GM12878 (cell line): ENCODE data around the gene MYOC. TPM values are rescaled to one million over a fixed set of nuclear protein-coding genes. Genes with fewer than 3 reads are reported as not detected.

Experiments
- ATAC-seq: fragments of 200-7000 bp; cut with Tn5 transposase; 3 replicates; pipeline ENCODE4 v1.9.1; 2020; ENCODE audit warnings: mild to moderate bottlenecking, moderate library complexity
- BruUV-seq: library from RNA; stranded (reverse); fragments of 400-500 nt; replicated peaks from 2 replicates; lab custom pipeline; 2021; lab: Mats Ljungman, UMichigan
- CTCF ChIA-PET: fragments of 300-600 bp; sonication (Branson Sonifier 250); formaldehyde crosslinking; extraction: SDS; loops from one replicate; lab custom pipeline; 2021; ENCODE audit warnings: inconsistent platforms; lab: Yijun Ruan, JAX
- POLR2A ChIA-PET: fragments of 350-600 bp; formaldehyde crosslinking; extraction: SDS; loops from one replicate; lab custom pipeline; 2021; ENCODE audit warnings: inconsistent platforms; lab: Charles Lee
- RAD21 ChIA-PET: fragments of 300-600 bp; sonication (Branson Sonifier 250); formaldehyde crosslinking; loops from one replicate; lab custom pipeline; 2023; ENCODE audit warnings: antibody characterized with exemption; ENCODE audit not compliant: unreplicated experiment; lab: Charles Lee
- SMC1A ChIA-PET: fragments of 300-600 bp; sonication (Branson Sonifier 250); formaldehyde crosslinking; loops from one replicate; lab custom pipeline; 2023; ENCODE audit not compliant: unreplicated experiment, uncharacterized antibody; lab: Charles Lee
- DNase-seq: peaks from one replicate; pipeline ENCODE4 v3.0.0-alpha.2; 2011; ENCODE audit warnings: low read depth, low spot score
- FAIRE-seq: peaks from 3 replicates; lab custom pipeline; 2011; peaks lifted over from hg19 to GRCh38; lab: Jason Lieb, UNC
- H2AFZ ChIP-seq: 2 replicates; pipeline ENCODE4 v1.6.0; 2011; ENCODE audit warnings: low read depth, low read length, control low read depth; ENCODE audit not compliant: control insufficient read depth
- H3K27ac ChIP-seq: 2 replicates; pipeline ENCODE4 v1.5.1; 2011; ENCODE audit warnings: control low read depth; ENCODE audit not compliant: control insufficient read depth, insufficient read depth
- H3K27me3 ChIP-seq, 2 experiments: replicated peaks in 1 of 2; 2 replicates each; pipeline versions ENCODE4 v1.6.0 to v1.6.1; 2011; ENCODE audit warnings: low read length in 1 of 2; ENCODE audit not compliant: control insufficient read depth in 2 of 2, insufficient read depth in 2 of 2
- H3K36me3 ChIP-seq, 2 experiments: 2 replicates each; pipeline ENCODE4 v1.5.1; 2011; ENCODE audit warnings: low read length in 1 of 2; ENCODE audit not compliant: control insufficient read depth in 2 of 2, insufficient read depth in 2 of 2
- H3K4me1 ChIP-seq: 2 replicates; pipeline ENCODE4 v1.6.1; 2011; ENCODE audit warnings: mild to moderate bottlenecking, low read length, moderate library complexity, mixed read lengths; ENCODE audit not compliant: control insufficient read depth, insufficient read depth
- H3K4me2 ChIP-seq: 2 replicates; pipeline ENCODE4 v1.6.0; 2011; ENCODE audit warnings: control low read depth; ENCODE audit not compliant: control insufficient read depth, insufficient read depth
- H3K4me3 ChIP-seq: fragments of 200-600 bp; sonication (generic); 2 replicates; pipeline ENCODE4 v1.5.1; 2016
- H3K79me2 ChIP-seq: 2 replicates; pipeline ENCODE4 v1.6.0; 2011; ENCODE audit warnings: low read length; ENCODE audit not compliant: control insufficient read depth, insufficient read depth
- H3K9ac ChIP-seq: 2 replicates; pipeline ENCODE4 v1.8.0; 2011; ENCODE audit warnings: low read length, control low read depth, mixed read lengths; ENCODE audit not compliant: control insufficient read depth, insufficient read depth
- H3K9me3 ChIP-seq: replicated peaks from 3 replicates; pipeline ENCODE4 v1.5.1; 2011; ENCODE audit warnings: mild to moderate bottlenecking, low read length; ENCODE audit not compliant: control insufficient read depth, insufficient read depth
- H4K20me1 ChIP-seq: 2 replicates; pipeline ENCODE4 v1.6.0; 2011; ENCODE audit not compliant: control insufficient read depth, insufficient read depth
- BCLAF1 ChIP-seq: fragments of 450-650 bp; IDR thresholded peaks from 2 replicates; pipeline ENCODE4 v1.6.1; 2017; ENCODE audit warnings: antibody characterized with exemption, mild to moderate bottlenecking, moderate library complexity
- ESRRA ChIP-seq: IDR thresholded peaks from 2 replicates; pipeline ENCODE4 v1.6.1; 2012; ENCODE audit warnings: mild to moderate bottlenecking, low read length, improper control_type of control experiment
- POLR2A ChIP-seq: IDR thresholded peaks from 2 replicates; pipeline ENCODE4 v1.6.1; 2011; ENCODE audit warnings: low read depth, mild to moderate bottlenecking, low read length
- POU2F2 ChIP-seq: IDR thresholded peaks from 3 replicates; pipeline ENCODE4 v1.6.1; 2011; ENCODE audit warnings: low read depth, mild to moderate bottlenecking, low read length, borderline replicate concordance
- RELB ChIP-seq: fragments of 450-650 bp; IDR thresholded peaks from 2 replicates; pipeline ENCODE4 v1.6.1; 2017; ENCODE audit warnings: low read depth, mild to moderate bottlenecking, moderate library complexity
- SREBF1 ChIP-seq: IDR thresholded peaks from 2 replicates; pipeline ENCODE4 v1.6.1; 2012; ENCODE audit warnings: mild to moderate bottlenecking, low read length
- ZNF207 ChIP-seq: fragments of 450-650 bp; IDR thresholded peaks from 2 replicates; pipeline ENCODE4 v1.6.1; 2014; ENCODE audit warnings: antibody characterized with exemption, mild to moderate bottlenecking, borderline replicate concordance
- WGBS: methylation state at CpG from one replicate; pipeline ENCODE4 v1.1.6; 2016; ENCODE audit warnings: low lambda C conversion rate; ENCODE audit not compliant: insufficient replicate concordance, insufficient coverage; ENCODE audit errors: missing lambda C conversion rate; 5-methylcytosine and 5-hydroxymethylcytosine counted together
- in situ Hi-C: fragments of 300-500 bp; cut with MboI; formaldehyde crosslinking; loops from 9 replicates; pipeline ENCODE4 v1.14.3; 2018; ENCODE audit warnings: mixed read lengths
- intact Hi-C: fragments of 100-400 bp; cut with micrococcal nuclease; formaldehyde crosslinking; loops from one replicate; pipeline ENCODE4 v1.14.2; 2022; ENCODE audit not compliant: unreplicated experiment
- polyA plus RNA-seq, 11 experiments: library from polyadenylated mRNA; depleted of rRNA in 4 of 11; unstranded in 6 of 11; stranded (reverse) in 5 of 11; fragments of >200 nt; fragmentation: Nextera tagmentation in 4 of 11; fragmentation: Illumina TruSeq in 1 of 11; extraction: Ambion mirVana in 4 of 11; extraction: Trizol in 1 of 11; gene quantifications; 1 replicate in 1 of 11; 2 replicates in 10 of 11; pipeline versions ENCODE4 v1.2.1 to v1.2.3, GENCODE V29; 2011 to 2016; ENCODE audit warnings: inconsistent platforms in 2 of 11, missing spikeins in 2 of 11, low read depth in 1 of 11
- total RNA-seq, 4 experiments: library from RNA; depleted of rRNA in 3 of 4; stranded (reverse); fragments of >200 nt in 3 of 4; fragmentation: Illumina TruSeq in 1 of 4; extraction: Trizol in 1 of 4; gene quantifications; 2 replicates each; pipeline versions ENCODE4 v1.2.1 to v1.2.3, GENCODE V29; 2013 to 2021
- TF ChIP-seq, protein P1 (sequence below): fragments of 450-650 bp; IDR thresholded peaks from 2 replicates; pipeline ENCODE4 v1.6.1; 2017; ENCODE audit warnings: mild to moderate bottlenecking, low read depth, inconsistent platforms; ENCODE audit not compliant: poor library complexity, severe bottlenecking

Gene MYOC
- total and polyA plus RNA-seq, 10 of the 15 experiments (the other 5 are each of a cell fraction or from before 2014, with no cell fraction given), result not detected

DNA sequence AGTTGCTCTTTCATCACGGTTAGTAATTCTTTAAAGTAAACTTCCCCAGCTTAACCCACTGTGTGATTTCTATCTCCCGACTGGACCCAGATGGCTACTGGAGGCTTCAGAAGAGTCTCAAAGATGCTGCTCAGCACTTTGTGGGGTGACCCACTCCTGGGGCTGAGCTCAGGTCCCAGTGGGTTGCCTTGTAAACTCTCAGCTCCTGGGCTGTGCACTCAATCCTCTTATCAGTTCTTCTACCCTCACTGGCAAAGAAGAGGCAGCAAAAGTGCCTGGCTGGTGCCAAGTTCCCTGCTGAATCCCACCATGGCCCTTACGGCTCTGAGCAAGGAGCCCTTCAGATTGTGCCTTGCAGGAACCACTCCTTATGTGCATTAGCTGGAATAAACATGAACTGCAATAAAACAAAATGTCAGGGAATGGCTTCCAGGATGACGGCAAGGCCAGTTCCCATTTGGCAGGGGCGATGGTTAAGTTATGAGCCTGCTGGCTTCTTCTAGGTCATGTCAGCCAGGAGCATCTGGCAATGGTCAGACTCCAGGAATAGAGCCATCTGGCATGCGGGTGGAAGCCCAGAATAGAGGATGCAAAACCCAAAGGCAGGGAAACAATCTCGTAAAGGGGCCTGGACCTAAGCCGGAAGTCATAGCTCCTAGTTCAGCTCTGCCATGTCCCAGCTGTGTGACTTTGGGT lies 6.8 kb downstream of the MYOC start:
- H4K20me1 ChIP-seq, result no peaks in the 10 kb centered on the region; the same call in 1 of the 2 replicates
- H3K4me1 ChIP-seq, result no peaks in the 10 kb centered on the region
- WGBS, result 35% methylated on average over 8 of the region's 8 CpGs
- no peak overlapping the region for H3K4me2 ChIP-seq
- H3K79me2 ChIP-seq, result no peaks in the 10 kb centered on the region
- H3K36me3 ChIP-seq, result no peaks in the 10 kb centered on the region
- BruUV-seq, result no TSS peak
- RAD21 ChIA-PET, result interaction anchor here (1.0 to 3.8 kb wide), 13 partner anchors 10 to 339 kb away, joined by 3 to 22 read pairs (median 11); partner anchors contain the start of genes PRRC2C and VAMP4
- H3K27ac ChIP-seq, result no peak overlapping the region
- in situ Hi-C loops, result no loop called here
- SMC1A ChIA-PET, result interaction anchor here (0.7 to 4.8 kb wide), 30 partner anchors 10 to 340 kb away, joined by 3 to 49 read pairs (median 8); partner anchors contain the start of gene PRRC2C
- no peak overlapping the region for H3K9ac ChIP-seq
- H3K9me3 ChIP-seq, result no peaks in the 10 kb centered on the region
- no peak overlapping the region for H3K4me3 ChIP-seq
- ATAC-seq, result peak; percentile 8; the same call in 2 of the 3 replicates
- POLR2A ChIA-PET, result interaction anchor here (0.5 to 2.1 kb wide), 8 partner anchors 9 to 338 kb away, joined by 3 to 8 read pairs (median 3); partner anchors contain the start of genes MYOCOS and PRRC2C
- no peak for DNase-seq
- TF ChIP-seq POLR2A (no peak), ZNF207 (no peak), BCLAF1 (no peak), RELB (no peak), POU2F2 (no peak), SREBF1 (no peak), ESRRA (no peak)
- TF ChIP-seq, protein P1, sequence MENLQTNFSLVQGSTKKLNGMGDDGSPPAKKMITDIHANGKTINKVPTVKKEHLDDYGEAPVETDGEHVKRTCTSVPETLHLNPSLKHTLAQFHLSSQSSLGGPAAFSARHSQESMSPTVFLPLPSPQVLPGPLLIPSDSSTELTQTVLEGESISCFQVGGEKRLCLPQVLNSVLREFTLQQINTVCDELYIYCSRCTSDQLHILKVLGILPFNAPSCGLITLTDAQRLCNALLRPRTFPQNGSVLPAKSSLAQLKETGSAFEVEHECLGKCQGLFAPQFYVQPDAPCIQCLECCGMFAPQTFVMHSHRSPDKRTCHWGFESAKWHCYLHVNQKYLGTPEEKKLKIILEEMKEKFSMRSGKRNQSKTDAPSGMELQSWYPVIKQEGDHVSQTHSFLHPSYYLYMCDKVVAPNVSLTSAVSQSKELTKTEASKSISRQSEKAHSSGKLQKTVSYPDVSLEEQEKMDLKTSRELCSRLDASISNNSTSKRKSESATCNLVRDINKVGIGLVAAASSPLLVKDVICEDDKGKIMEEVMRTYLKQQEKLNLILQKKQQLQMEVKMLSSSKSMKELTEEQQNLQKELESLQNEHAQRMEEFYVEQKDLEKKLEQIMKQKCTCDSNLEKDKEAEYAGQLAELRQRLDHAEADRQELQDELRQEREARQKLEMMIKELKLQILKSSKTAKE, result no peak
- TF ChIP-seq, all 136 proteins: peak for 0
- intact Hi-C loops, result loop anchor here (2.0 to 10.0 kb wide), 3 partner anchors 38 to 139 kb away; partner anchors contain the start of gene METTL13
- no peak overlapping the region for H2AFZ ChIP-seq
- no peak for FAIRE-seq
- CTCF ChIA-PET, result interaction anchor here (0.7 to 7.5 kb wide), 38 partner anchors 10 to 357 kb away, joined by 3 to 85 read pairs (median 8); partner anchors contain the start of genes MYOC, MYOCOS, PRRC2C and VAMP4
- H3K27me3 ChIP-seq, result no peaks in the 10 kb centered on the region
